HK-2 (cell line): ENCODE results near the gene PHTF2.
"Not testable (repeated sequence)": the region's sequence is repeated elsewhere in the genome, so short reads cannot be mapped to it uniquely, and the experiment has no call there.

ENCODE experiments used
- DNase-seq: peaks from one replicate; pipeline ENCODE4 v3.0.0-alpha.2; 2018; ENCODE audit not compliant: unreplicated experiment

Gene PHTF2

DNA sequence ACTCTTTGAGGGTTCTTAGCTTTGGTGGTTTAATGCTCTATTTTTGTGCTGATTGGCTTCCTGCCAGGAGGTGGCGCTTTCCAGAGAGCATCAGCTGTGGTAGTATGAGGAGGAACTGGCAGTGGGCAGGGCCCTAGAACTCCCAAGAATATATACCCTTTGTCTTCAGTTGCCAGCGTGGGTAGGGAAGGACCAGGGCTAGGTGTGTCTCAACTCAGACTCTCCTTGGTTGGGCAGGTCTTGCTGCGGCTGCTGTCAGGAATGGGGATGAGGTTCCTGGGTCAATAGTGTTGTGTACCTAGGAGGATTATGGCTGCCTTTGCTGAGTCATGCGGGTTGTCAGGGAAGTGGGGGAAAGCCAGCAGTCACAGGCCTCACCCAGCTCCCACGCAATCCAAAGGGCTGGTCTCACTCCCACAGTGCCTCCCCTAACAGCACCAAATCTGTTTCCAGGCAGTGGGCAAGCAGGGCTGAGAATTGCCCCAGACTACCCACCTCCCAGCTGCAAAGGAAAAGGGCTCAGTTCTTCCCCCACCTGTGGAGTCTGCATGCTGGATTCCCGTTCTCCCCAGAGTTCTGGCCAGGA lies 191.5 kb downstream of the PHTF2 start:
- no peak for DNase-seq

DNA sequence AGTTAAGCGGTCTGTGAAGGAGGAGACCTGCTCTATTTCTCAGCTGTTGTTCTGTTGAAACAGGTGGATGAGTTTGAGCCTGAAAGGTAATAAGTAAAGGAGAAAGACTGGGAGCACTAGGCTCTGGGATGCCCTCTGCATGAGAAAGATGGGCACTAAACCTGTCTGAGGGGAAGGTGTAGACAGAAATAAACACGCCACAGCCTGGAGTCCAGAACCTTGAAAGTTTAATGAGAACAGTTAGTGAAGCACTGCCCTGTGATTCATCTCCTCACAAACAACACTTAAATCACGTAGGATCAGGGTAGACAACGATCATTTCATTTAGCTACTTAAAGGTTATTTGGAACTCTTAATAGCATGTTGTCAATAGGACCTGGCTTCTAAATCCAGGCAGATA lies 193.1 kb downstream of the PHTF2 start:
- no peak for DNase-seq

DNA sequence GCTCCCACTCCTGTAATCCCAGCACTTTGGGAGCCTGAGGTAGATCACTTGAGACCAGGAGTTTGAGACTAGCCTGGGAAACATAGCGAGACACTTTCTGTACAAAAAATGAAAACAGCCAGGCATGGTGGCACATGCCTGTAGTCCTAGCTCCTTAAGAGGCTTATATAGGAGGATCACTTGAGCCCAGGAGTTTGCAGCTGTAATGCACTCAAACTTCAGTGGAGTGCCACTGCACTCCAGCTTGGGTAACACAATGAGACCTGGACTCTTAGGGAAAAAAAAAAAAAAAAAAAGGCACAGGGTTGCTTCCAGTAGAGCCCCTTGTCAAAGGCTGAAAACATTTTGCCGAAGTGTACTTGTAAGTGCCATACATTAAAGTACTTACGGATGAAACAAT lies 195.3 kb downstream of the PHTF2 start:
- DNase-seq, result no peak

DNA sequence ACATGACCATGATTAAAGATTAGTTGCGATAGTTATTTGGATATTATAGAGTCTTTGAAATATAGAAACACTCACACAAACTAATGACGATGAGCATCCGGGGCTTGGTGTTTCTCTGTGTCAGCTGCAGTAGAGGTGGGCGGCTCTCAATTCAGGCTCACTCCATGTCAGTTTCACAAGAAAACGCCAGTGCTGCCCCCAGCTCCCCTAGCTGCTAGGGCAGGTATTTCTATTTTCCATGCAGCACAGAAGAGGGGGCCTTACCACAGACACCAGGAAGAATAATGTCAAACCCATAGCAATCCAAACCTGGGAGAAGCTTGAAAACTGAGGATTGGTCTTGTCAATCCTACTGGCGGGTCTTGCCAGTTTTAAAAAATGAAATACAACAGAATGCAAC lies 197.1 kb downstream of the PHTF2 start:
- no peak for DNase-seq

DNA sequence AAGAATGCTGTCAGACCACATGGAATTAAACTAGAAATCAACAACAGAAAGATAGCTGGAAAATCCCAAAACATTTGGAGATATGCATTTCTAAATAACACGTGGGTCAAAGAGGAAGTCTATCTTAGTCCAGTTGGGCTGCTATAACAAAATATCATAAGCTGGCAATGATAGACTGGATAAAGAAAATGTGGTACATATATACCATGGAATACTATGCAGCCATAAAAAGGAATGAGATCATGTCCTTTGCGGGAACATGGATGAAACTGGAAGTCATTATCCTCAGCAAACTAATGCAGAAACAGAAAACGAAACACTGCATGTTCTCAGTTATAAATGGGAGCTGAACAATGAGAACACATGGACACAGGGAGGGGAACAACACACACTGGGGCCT lies 200.6 kb downstream of the PHTF2 start:
- DNase-seq, result not testable (repeated sequence)

DNA sequence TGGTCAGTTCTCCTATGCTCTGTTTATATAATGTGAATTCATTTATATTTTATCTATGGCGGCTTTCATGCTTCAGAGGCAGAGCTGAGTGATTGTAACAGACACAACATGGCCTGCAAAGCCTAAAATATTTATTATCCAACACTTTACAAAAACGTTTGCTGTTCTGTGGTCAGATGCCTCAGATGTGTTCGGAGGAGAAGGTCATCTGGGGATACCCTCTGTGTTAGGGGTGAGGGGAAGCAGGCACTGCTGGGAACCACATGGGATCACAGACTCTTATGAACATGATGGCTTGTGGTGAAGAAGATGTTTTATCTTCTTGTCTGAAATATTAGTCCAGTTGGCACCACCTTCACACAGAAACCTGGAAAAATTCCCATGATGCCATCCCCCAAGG lies 203.4 kb downstream of the PHTF2 start:
- DNase-seq, result no peak

DNA sequence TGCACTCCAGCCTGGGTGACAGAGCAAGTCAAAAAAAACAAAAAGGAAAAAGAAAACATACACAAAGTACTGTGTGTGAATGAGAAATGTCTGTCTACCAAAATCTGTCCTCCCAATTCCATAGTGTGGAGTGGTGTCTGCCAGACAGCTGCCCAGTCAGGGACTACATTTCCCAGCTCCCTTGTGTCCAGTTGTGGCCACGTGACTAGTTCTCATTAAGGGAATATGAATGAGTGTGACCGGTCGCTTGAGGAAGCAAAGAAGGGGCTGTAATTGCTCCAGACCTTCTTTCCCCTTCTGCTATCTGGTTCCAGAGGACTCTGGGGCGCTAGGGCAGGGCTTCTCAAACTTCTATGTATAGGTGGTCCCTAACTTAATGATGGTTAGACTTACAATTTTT lies 204.1 kb downstream of the PHTF2 start:
- no peak for DNase-seq

DNA sequence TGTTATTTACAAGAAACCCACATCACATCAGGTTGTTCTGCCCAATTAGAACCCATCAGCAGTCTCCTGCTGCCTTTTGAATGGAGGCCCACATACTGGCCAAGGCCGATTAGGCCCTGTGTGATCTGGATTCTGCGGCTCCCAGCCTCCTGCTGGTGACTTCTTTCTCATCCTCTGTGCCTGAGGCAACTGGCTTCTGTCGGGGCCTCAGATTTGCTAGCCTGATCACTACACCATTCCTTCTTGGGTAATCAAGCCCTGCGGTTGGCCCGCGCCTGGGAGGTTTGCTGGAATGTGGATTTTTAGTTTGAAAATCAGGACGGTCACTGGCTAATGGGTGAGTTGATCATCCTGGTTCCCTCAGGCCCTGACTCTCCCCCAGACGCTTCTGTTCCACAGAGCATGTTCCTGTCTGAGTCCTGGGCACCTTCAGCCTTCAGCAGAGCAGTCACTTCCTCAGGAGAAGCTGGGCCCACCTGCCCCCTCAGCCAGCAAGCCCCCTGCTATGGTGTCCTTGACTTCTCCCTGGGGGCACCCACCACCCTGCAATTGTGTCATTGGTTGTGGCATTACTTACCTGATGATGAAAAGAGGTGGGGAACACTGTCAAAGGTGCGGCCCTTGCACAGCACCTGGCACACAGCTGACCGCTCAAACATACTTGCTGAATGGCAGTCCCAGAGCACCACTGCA lies 207.6 kb downstream of the PHTF2 start:
- no peak for DNase-seq
